ENCODE measurements around the gene CRYBB1. TPM values are rescaled to one million over a fixed set of nuclear protein-coding genes. Genes with fewer than 3 reads are reported as not detected.
A peak's percentile ranks its signal among the peaks of the same experiment; 100 is the strongest.

CRYBB1 gene
- polyA plus RNA-seq, 4 donors, result 0.25 to 0.75 TPM; not detected in 2

GRCh38 chr22:26573026-26573662 lies 44.7 kb downstream of the CRYBB1 start:
- Histone ChIP-seq H3K36me3 (ENCODE audit: control insufficient read depth in 3 of 3, insufficient read depth in 2 of 3, low read depth in 1 of 3, low read length in 3 of 3) (peaks cover 0 to 8% (median 0%) of the 10 kb centered on the region in 3 donors), H3K4me1 (ENCODE audit: control insufficient read depth in 3 of 3, insufficient read depth in 2 of 3, low read depth in 1 of 3, low read length in 2 of 3) (peaks cover 0 to 2% (median 2%) of the 10 kb centered on the region in 3 donors), H3K9me3 (ENCODE audit: control insufficient read depth in 2 of 2, insufficient read depth in 1 of 2, low read depth in 1 of 2, low read length in 1 of 2) (no peaks in the 10 kb centered on the region), H3K27me3 (ENCODE audit: control insufficient read depth in 3 of 3, insufficient read depth in 3 of 3, low read length in 3 of 3) (no peaks in the 10 kb centered on the region), H3K27ac (ENCODE audit: low read depth in 1 of 3, low read length in 2 of 3) (peak overlapping the region in 1 of 3 donors; percentile 71), H3K4me3 (ENCODE audit: low read depth in 1 of 3, low read length in 3 of 3) (no peak overlapping the region)
- FAIRE-seq (no peak), DNase-seq (peak; percentile 56 to 63)
- 15 to 42% (median 35%) methylated on average over 10 of the region's 10 CpGs for WGBS, 3 donors

GRCh38 chr22:26570864-26571525 lies 46.8 kb downstream of the CRYBB1 start:
- Histone ChIP-seq H3K36me3 (ENCODE audit: control insufficient read depth in 3 of 3, insufficient read depth in 2 of 3, low read depth in 1 of 3, low read length in 3 of 3) (peaks cover 0 to 7% (median 0%) of the 10 kb centered on the region in 3 donors), H3K4me1 (ENCODE audit: control insufficient read depth in 3 of 3, insufficient read depth in 2 of 3, low read depth in 1 of 3, low read length in 2 of 3) (peaks cover 0 to 2% (median 2%) of the 10 kb centered on the region in 3 donors), H3K4me3 (ENCODE audit: low read depth in 1 of 3, low read length in 3 of 3) (no peak overlapping the region), H3K27me3 (ENCODE audit: control insufficient read depth in 3 of 3, insufficient read depth in 3 of 3, low read length in 3 of 3) (no peaks in the 10 kb centered on the region), H3K27ac (ENCODE audit: low read depth in 1 of 3, low read length in 2 of 3) (no peak overlapping the region), H3K9me3 (ENCODE audit: control insufficient read depth in 2 of 2, insufficient read depth in 1 of 2, low read depth in 1 of 2, low read length in 1 of 2) (no peaks in the 10 kb centered on the region)
- WGBS, 3 donors, result 91 to 93% (median 92%) methylated on average over 13 of the region's 13 CpGs
- FAIRE-seq, result no peak
- no peak for DNase-seq

- DNase-seq (peak in 1 of 2 donors; percentile 10), FAIRE-seq (no peak)
- H3K27me3 ChIP-seq (ENCODE audit: control insufficient read depth in 3 of 3, insufficient read depth in 3 of 3, low read length in 3 of 3), result no peaks in the 10 kb centered on the region
- peaks cover 0 to 8% (median 0%) of the 10 kb centered on the region in 3 donors for H3K36me3 ChIP-seq (ENCODE audit: control insufficient read depth in 3 of 3, insufficient read depth in 2 of 3, low read depth in 1 of 3, low read length in 3 of 3)
- H3K27ac ChIP-seq (ENCODE audit: low read depth in 1 of 3, low read length in 2 of 3), result no peak overlapping the region
- peaks cover 0 to 2% (median 2%) of the 10 kb centered on the region in 3 donors for H3K4me1 ChIP-seq (ENCODE audit: control insufficient read depth in 3 of 3, insufficient read depth in 2 of 3, low read depth in 1 of 3, low read length in 2 of 3)
- no peak overlapping the region for H3K4me3 ChIP-seq (ENCODE audit: low read depth in 1 of 3, low read length in 3 of 3)
- no peaks in the 10 kb centered on the region for H3K9me3 ChIP-seq (ENCODE audit: control insufficient read depth in 2 of 2, insufficient read depth in 1 of 2, low read depth in 1 of 2, low read length in 1 of 2)
- WGBS, 3 donors, result 29 to 41% (median 35%) methylated on average over 10 of the region's 10 CpGs
Observed at GRCh38 chr22:26570115-26570514, 47.7 kb downstream of the CRYBB1 start.

- Histone ChIP-seq H3K9me3 (ENCODE audit: control insufficient read depth in 2 of 2, insufficient read depth in 1 of 2, low read depth in 1 of 2, low read length in 1 of 2) (no peaks in the 10 kb centered on the region), H3K27ac (ENCODE audit: low read depth in 1 of 3, low read length in 2 of 3) (no peak overlapping the region), H3K36me3 (ENCODE audit: control insufficient read depth in 3 of 3, insufficient read depth in 2 of 3, low read depth in 1 of 3, low read length in 3 of 3) (peaks cover 0 to 21% (median 0%) of the 10 kb centered on the region in 3 donors), H3K4me1 (ENCODE audit: control insufficient read depth in 3 of 3, insufficient read depth in 2 of 3, low read depth in 1 of 3, low read length in 2 of 3) (peaks cover 0 to 2% (median 0%) of the 10 kb centered on the region in 3 donors), H3K27me3 (ENCODE audit: control insufficient read depth in 3 of 3, insufficient read depth in 3 of 3, low read length in 3 of 3) (no peaks in the 10 kb centered on the region), H3K4me3 (ENCODE audit: low read depth in 1 of 3, low read length in 3 of 3) (no peak overlapping the region)
- WGBS, 3 donors, result 82 to 91% (median 89%) methylated on average over 11 of the region's 11 CpGs
- DNase-seq, result no peak
- FAIRE-seq, result no peak
Observed at GRCh38 chr22:26568207-26568706, 49.6 kb downstream of the CRYBB1 start.

GRCh38 chr22:26567610-26568009 lies 50.2 kb downstream of the CRYBB1 start:
- Histone ChIP-seq H3K36me3 (ENCODE audit: control insufficient read depth in 3 of 3, insufficient read depth in 2 of 3, low read depth in 1 of 3, low read length in 3 of 3) (peaks cover 0 to 21% (median 0%) of the 10 kb centered on the region in 3 donors), H3K9me3 (ENCODE audit: control insufficient read depth in 2 of 2, insufficient read depth in 1 of 2, low read depth in 1 of 2, low read length in 1 of 2) (no peaks in the 10 kb centered on the region), H3K4me1 (ENCODE audit: control insufficient read depth in 3 of 3, insufficient read depth in 2 of 3, low read depth in 1 of 3, low read length in 2 of 3) (no peaks in the 10 kb centered on the region), H3K4me3 (ENCODE audit: low read depth in 1 of 3, low read length in 3 of 3) (no peak overlapping the region), H3K27ac (ENCODE audit: low read depth in 1 of 3, low read length in 2 of 3) (no peak overlapping the region), H3K27me3 (ENCODE audit: control insufficient read depth in 3 of 3, insufficient read depth in 3 of 3, low read length in 3 of 3) (no peaks in the 10 kb centered on the region)
- 84 to 88% (median 87%) methylated on average over 2 of the region's 2 CpGs for WGBS, 3 donors
- FAIRE-seq (no peak), DNase-seq (no peak)

- FAIRE-seq, result no peak
- no peak for DNase-seq
- H3K36me3 ChIP-seq (ENCODE audit: control insufficient read depth in 3 of 3, insufficient read depth in 2 of 3, low read depth in 1 of 3, low read length in 3 of 3), result peaks cover 0 to 21% (median 0%) of the 10 kb centered on the region in 3 donors
- WGBS, 3 donors, result 94 to 100% (median 96%) methylated on average over 3 of the region's 3 CpGs
- H3K4me1 ChIP-seq (ENCODE audit: control insufficient read depth in 3 of 3, insufficient read depth in 2 of 3, low read depth in 1 of 3, low read length in 2 of 3), result no peaks in the 10 kb centered on the region
- H3K27me3 ChIP-seq (ENCODE audit: control insufficient read depth in 3 of 3, insufficient read depth in 3 of 3, low read length in 3 of 3), result no peaks in the 10 kb centered on the region
- H3K27ac ChIP-seq (ENCODE audit: low read depth in 1 of 3, low read length in 2 of 3), result no peak overlapping the region
- no peak overlapping the region for H3K4me3 ChIP-seq (ENCODE audit: low read depth in 1 of 3, low read length in 3 of 3)
- H3K9me3 ChIP-seq (ENCODE audit: control insufficient read depth in 2 of 2, insufficient read depth in 1 of 2, low read depth in 1 of 2, low read length in 1 of 2), result no peaks in the 10 kb centered on the region
Observed at GRCh38 chr22:26566994-26567393, 50.8 kb downstream of the CRYBB1 start.

GRCh38 chr22:26565889-26566288 lies 51.9 kb downstream of the CRYBB1 start:
- peaks cover 0 to 21% (median 0%) of the 10 kb centered on the region in 3 donors for H3K36me3 ChIP-seq (ENCODE audit: control insufficient read depth in 3 of 3, insufficient read depth in 2 of 3, low read depth in 1 of 3, low read length in 3 of 3)
- H3K4me1 ChIP-seq (ENCODE audit: control insufficient read depth in 3 of 3, insufficient read depth in 2 of 3, low read depth in 1 of 3, low read length in 2 of 3), result no peaks in the 10 kb centered on the region
- FAIRE-seq, result no peak
- DNase-seq, result no peak
- H3K4me3 ChIP-seq (ENCODE audit: low read depth in 1 of 3, low read length in 3 of 3), result no peak overlapping the region
- H3K27ac ChIP-seq (ENCODE audit: low read depth in 1 of 3, low read length in 2 of 3), result no peak overlapping the region
- no peaks in the 10 kb centered on the region for H3K27me3 ChIP-seq (ENCODE audit: control insufficient read depth in 3 of 3, insufficient read depth in 3 of 3, low read length in 3 of 3)
- no peaks in the 10 kb centered on the region for H3K9me3 ChIP-seq (ENCODE audit: control insufficient read depth in 2 of 2, insufficient read depth in 1 of 2, low read depth in 1 of 2, low read length in 1 of 2)
- whole genome bisulfite sequencing, 3 donors, result 74 to 83% (median 75%) methylated on average over 8 of the region's 8 CpGs

GRCh38 chr22:26565181-26565580 lies 52.6 kb downstream of the CRYBB1 start:
- no peaks in the 10 kb centered on the region for H3K9me3 ChIP-seq (ENCODE audit: control insufficient read depth in 2 of 2, insufficient read depth in 1 of 2, low read depth in 1 of 2, low read length in 1 of 2)
- peaks cover 0 to 17% (median 0%) of the 10 kb centered on the region in 3 donors for H3K36me3 ChIP-seq (ENCODE audit: control insufficient read depth in 3 of 3, insufficient read depth in 2 of 3, low read depth in 1 of 3, low read length in 3 of 3)
- WGBS, 3 donors, result 93 to 94% (median 93%) methylated on average over 6 of the region's 6 CpGs
- DNase-seq, result no peak
- FAIRE-seq, result no peak
- H3K27me3 ChIP-seq (ENCODE audit: control insufficient read depth in 3 of 3, insufficient read depth in 3 of 3, low read length in 3 of 3), result no peaks in the 10 kb centered on the region
- H3K27ac ChIP-seq (ENCODE audit: low read depth in 1 of 3, low read length in 2 of 3), result no peak overlapping the region
- no peak overlapping the region for H3K4me3 ChIP-seq (ENCODE audit: low read depth in 1 of 3, low read length in 3 of 3)
- no peaks in the 10 kb centered on the region for H3K4me1 ChIP-seq (ENCODE audit: control insufficient read depth in 3 of 3, insufficient read depth in 2 of 3, low read depth in 1 of 3, low read length in 2 of 3)

All from small intestine (tissue), 7 donors.